GM12892 (cell line): ENCODE results near the gene CALML3.

Experiments used
- POLR2A ChIP-seq: IDR thresholded peaks from 2 replicates; pipeline ENCODE4 v1.6.1; 2011; ENCODE audit warnings: low read depth, low read length, control low read depth
- POLR2AphosphoS5 ChIP-seq: IDR thresholded peaks from 2 replicates; pipeline ENCODE4 v1.6.1; 2011; ENCODE audit warnings: low read depth, low read length, control low read depth

- TF ChIP-seq POLR2AphosphoS5 (no peak), POLR2A (no peak)
These were observed 48.7 kb downstream of the CALML3 start for GRCh38 chr10:5573319-5573950.
